ENCODE data around the gene GUCA2A. TPM values are rescaled to one million over a fixed set of nuclear protein-coding genes. Genes with fewer than 3 reads are reported as not detected.

Gene GUCA2A
- total and polyA plus RNA-seq, 9 of the 15 experiments (the other 6 are each of a cell fraction or from before 2014, with no cell fraction given): not detected

- TF ChIP-seq RAD21 (CRISPR knock-in tag; conservative IDR thresholded peaks at IDR 0.05 in 1 of 2, IDR thresholded peaks at IDR 0.05 in 1 of 2) (peak; percentile 73 to 95), TBP (optimal IDR thresholded peaks at IDR 0.05; ENCODE audit: low read depth, low read length) (peak; percentile 20), SMC3 (conservative IDR thresholded peaks at IDR 0.05; ENCODE audit: insufficient read depth, low read depth, low read length) (peak; percentile 94), KLF16 (IDR thresholded peaks at IDR 0.05) (0 out of 2 replicates have a peak, but pooled peaks have one; percentile 14), DDX20 (tag; IDR thresholded peaks at IDR 0.05; ENCODE audit: low read depth) (no peak), REST (IDR thresholded peaks at IDR 0.05; ENCODE audit: borderline replicate concordance) (peak; percentile 79), REST (CRISPR knock-in tag; IDR thresholded peaks at IDR 0.05; ENCODE audit: low read depth) (no peak)
Measured at GRCh38 chr1:42146626-42147320, 17.8 kb downstream of the GUCA2A start (continued).

All from K562 (cell line).